GM18526 (cell line): ENCODE results near the gene SLC26A11.

Experiments used
- POLR2A ChIP-seq: IDR thresholded peaks from 3 replicates; pipeline ENCODE4 v1.6.1; 2011; ENCODE audit not compliant: insufficient read length; ENCODE audit errors: extremely low read depth

The SLC26A11 gene

DNA sequence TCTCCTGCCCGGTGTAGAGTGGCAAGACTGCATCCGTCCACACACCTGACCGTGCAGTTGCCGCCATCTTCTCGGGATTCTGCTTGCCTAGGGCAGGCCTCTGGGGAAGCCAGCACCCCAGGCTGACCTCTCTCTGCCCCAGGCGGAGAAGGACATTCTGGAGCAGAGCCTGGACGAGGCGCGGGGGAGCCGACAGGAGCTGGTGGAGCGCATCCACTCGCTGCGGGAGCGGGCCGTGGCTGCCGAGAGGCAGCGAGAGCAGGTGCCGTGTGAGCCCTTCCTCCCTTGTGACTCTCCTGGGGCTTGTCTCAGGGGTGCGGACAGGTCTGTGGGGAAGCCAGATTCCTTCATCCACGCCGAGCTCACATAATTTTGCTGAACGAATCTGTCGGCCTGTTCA is 30.6 kb upstream of the SLC26A11 start:
- TF ChIP-seq POLR2A = no peak

DNA sequence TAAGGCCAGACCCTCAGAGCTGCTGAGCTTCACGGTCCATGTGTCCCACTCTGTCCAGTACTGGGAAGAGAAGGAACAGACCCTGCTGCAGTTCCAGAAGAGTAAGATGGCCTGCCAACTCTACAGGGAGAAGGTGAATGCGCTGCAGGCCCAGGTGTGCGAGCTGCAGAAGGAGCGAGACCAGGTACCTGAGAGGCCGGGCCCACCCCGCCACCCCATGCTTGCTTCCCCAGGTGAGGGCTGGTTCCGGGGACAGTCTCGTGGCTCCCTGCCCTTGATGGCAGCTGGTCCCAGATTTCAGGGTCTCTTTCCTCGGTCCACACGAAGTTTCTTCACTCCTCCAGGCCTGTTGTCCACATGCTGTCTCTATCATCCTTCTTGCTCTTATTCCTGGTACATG is 29.5 kb upstream of the SLC26A11 start:
- TF ChIP-seq POLR2A = no peak

DNA sequence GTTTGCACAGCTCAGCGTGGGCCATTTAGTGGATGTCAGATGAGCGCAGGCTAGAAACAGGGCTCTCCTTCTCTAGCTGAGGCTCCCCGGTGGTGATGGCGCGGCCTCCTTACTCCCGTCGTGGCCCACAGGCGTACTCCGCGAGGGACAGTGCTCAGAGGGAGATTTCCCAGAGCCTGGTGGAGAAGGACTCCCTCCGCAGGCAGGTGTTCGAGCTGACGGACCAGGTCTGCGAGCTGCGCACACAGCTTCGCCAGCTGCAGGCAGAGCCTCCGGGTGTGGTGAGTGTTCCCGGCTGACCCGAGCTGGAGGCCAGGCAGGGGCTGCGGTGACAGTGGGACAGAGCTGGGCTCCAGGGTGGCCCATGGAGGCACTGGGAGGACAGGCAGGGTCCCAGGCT is 29.0 kb upstream of the SLC26A11 start:
- TF ChIP-seq POLR2A = no peak

DNA sequence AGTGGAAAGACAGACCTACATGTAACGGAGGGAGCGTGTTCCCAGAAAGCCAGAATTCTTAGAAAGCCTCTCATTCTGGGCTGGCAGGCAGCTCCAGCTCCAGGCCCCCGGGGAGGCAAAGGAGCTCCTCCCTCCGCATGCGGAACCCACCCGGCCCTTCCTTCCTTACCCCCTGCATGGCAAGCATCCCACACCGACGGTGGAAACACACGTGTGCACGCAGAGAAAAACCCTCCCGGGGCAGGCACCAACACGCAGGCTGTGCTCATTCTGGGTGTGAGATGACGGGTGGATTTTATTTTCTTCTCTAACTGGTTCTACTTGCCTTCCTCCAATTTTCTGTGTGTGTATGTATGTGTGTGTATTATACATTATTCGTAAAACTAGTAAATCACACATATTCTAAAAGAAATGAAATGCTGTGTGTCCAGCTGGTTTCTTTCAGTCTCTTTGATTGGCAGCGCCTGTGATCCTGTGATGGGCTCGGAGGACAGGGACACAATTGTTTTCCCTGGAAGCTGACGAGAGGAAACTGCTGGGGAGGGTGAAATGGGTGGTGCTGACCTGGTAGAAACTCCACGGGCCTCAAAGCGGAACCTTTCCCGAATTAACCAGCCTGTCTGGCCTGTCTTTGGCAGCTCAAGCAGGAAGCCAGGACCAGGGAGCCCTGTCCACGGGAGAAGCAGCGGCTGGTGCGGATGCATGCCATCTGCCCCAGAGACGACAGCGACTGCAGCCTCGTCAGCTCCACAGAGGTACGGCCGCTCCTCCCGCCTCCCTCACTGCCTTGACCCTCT is 28.2 kb upstream of the SLC26A11 start:
- no peak for TF ChIP-seq POLR2A

DNA sequence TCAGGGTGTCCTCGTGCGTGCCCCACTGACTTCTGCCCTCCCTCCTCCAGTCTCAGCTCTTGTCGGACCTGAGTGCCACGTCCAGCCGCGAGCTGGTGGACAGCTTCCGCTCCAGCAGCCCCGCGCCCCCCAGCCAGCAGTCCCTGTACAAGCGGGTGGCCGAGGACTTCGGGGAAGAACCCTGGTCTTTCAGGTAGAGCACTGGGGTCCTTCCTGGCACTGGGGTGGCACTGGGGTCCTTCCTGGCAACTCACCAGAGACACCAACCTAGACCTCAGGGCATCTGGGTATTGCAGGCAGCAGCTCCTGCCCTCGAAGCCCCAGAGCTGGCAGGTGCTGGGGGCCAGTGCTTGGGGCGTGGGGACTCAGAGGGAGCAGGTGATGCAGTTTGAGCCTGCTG is 25.1 kb upstream of the SLC26A11 start:
- no peak for TF ChIP-seq POLR2A

DNA sequence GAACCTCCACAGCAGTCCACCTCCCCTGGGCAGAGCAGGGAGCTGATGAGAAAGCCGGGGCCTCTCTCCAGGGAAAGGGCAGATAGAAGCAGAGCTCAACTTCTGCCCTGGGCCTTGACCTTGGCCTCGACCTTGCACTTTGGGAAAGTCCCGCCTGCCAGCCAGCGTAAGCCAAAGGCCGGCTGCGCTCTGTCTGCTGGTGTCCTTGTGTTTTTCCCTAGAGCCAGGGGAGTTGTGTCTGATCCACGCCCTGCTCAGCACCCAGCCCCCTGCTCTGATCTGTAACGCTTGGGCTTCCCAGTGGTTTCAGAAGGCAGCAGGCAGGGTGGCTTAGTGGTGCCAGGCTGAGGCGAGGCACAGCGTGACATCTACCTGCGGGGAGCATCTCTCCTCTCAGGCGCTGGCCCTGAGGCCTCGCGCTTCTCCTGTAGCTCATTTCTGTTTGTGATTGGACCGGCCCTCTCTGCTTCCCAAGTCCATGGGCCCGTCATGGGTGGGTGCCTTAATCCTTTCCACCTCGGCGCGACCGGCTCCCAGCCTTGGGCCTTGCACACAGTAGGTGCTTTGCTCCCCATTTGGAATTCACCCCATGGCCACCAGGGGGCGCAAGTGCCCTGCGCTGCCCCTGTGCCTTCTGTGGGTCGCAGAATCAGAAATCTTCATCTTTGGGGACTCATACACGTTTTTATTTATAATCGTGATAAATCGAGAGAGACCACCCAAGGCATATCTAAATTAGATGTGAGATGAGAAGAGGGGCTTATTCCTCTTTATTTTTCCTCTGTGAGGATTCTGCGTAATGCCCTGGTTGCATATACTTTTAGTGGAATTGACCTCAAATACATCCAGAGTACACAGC is 24.3 kb upstream of the SLC26A11 start:
- TF ChIP-seq POLR2A = no peak

DNA sequence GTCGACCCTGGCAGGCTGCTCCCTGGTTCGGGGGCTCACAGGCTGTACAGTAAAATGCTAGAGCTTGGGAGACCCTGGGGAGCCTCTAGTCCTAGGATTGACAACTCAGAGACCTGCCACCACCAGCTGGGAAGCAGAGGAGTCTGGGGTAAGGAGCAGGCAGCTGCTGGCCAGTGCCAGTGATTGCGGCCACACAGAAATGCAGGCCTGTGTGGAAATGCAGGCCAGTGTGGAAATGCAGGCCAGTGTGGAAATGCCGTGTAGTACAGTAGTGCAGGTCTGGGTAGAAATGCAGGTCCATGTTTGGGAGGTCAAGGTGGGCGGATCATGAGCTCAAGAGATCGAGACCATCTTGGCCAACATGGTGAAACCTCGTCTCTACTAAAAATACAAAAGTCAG is 23.6 kb upstream of the SLC26A11 start:
- no peak for TF ChIP-seq POLR2A

DNA sequence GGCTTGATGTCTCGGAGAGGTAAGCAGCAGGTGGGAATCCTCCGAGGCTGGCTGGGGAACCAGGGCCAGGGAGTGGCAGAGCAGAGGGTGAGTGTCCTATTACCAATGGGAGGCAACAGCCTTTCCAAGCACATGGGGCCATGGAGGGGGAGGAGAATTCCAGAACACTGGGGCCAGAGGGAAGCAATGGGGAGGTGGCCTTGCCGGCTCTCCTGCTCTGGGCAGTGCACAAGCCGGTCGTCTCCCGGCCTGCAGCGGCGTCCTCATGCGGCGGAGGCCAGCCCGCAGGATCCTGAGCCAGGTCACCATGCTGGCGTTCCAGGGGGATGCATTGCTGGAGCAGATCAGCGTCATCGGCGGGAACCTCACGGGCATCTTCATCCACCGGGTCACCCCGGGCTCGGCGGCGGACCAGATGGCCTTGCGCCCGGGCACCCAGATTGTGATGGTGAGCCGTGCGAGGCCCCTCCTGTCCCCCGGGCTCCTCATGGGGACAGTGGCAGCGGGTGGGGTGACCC is 22.0 kb upstream of the SLC26A11 start:
- TF ChIP-seq POLR2A = no peak

DNA sequence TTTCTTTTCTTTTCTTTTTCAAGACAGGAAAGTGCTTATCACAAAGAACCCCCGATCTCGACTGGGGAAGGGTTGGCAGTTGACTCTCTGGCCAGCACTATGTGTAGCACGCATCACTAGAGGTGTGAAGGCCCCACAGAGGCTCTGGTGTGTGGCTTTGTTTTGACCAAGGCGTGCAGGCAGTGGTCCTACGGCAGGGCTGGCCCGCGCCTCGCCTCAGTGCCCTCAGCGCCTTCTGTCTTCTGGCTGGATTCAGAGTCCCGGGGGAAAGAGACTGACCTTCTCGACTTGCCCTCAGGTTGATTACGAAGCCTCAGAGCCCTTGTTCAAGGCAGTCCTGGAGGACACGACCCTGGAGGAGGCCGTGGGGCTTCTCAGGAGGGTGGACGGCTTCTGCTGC is 18.8 kb upstream of the SLC26A11 start:
- TF ChIP-seq POLR2A = no peak

DNA sequence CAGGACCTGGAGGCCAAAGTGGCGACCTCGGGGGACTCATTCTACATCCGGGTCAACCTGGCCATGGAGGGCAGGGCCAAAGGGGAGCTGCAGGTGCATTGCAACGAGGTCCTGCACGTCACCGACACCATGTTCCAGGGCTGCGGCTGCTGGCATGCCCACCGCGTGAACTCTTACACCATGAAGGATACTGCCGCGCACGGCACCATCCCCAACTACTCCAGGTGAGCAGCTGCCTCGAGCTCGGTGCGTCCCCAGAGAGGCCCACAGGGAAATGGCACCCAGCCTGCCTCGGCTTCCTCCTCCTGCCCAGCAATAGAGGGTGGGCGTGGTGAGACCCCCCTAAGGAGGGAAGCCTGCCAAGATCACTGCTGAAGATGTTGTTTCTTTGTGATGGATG is 18.0 kb upstream of the SLC26A11 start:
- TF ChIP-seq POLR2A = no peak

DNA sequence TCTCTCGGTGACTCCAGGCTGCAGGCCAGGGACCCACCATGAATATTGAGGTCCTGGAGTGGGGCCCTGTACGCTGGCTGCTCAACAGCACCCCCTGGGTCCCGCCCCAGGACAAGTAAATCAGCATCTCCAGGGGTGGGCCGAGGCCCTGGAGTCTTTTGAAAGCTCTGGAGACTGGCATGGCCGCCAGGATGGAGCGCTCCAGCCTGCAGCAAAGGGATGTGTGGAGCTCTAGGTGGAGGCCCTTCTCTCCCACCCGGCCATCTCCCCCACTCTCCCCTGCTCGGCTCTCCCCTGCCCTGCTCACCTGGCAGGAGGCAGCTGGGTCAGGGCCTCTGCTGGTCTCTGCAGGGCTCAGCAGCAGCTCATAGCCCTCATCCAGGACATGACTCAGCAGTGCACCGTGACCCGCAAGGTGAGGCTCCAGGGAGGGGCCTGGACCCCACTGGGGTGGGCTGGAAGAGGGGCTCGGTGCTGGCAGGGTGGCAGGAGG is 16.7 kb upstream of the SLC26A11 start:
- TF ChIP-seq POLR2A = no peak

DNA sequence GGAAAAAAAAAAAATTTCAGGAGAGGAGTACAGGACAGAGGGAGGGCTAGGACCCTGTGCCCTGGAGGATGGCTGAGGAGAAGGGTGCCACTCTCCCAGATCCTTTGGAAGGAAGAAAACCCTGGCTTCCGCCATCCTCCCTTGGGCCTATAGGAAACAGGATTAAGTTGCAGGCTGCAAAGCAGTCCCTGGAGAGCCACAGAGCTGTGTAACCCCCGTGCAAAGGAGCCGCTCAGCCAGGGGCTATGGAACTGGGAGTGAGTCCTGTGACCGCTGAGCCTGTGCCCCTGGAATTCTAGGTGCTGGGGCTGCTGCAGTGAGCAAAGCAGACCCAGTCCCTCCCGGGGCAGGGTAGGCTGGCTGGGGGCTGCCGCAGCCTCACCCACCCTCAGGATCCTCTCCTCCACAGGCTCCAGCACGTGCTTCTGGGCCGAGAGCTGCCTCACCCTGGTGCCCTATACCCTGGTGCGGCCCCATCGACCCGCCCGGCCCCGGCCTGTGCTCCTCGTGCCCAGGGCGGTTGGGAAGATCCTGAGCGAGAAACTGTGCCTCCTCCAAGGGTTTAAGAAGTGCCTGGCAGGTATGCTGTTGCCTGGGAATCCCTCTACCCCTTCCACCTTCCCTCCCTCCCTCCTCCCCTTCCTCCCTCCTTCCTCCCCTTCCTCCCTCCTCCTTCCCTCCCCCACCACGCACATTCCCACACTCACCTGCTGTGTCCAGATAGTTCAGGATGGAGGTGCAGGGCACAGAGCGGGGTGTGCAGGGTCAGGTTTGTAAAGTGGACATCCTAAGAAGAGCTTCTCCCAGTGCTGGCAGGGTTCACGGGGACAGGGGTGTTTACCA is 15.4 kb upstream of the SLC26A11 start:
- TF ChIP-seq POLR2A = no peak

DNA sequence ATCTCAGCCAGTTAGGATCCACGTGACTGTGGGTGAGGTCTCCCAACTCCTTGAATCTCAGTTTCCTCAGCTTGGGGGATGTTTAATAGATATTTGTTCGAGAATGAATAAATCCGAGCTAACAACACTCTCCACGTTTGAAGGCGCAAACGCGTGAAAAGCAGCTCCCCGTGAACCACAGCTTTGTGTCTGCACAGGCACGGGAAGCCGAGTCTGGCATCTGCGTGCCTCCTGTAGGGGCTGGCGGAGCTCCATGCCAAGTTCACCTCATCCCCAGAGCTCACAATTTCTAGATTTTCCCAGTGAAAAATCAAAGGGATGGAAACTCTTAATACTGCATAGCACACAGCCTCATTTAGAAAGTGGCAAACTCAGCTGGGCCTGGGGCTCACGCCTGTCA is 14.4 kb upstream of the SLC26A11 start:
- TF ChIP-seq POLR2A = no peak

DNA sequence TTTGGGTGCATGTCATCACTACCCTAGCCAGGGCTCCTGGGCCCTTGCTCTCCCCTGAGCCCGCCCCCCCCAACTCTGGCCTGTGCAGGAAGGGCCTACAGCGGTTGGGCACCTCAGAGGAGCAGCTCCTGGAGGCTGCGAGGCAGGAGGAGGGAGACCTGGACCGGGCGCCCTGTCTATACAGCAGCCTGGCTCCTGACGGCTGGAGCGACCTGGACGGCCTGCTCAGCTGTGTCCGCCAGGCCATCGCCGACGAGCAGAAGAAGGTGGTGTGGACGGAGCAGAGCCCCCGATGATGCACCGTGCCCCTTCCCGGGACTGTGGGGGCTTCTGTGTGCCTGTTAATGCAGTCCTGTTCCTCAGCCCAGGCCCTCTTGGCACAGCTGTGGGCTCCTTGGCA is 12.2 kb upstream of the SLC26A11 start:
- no peak for TF ChIP-seq POLR2A

DNA sequence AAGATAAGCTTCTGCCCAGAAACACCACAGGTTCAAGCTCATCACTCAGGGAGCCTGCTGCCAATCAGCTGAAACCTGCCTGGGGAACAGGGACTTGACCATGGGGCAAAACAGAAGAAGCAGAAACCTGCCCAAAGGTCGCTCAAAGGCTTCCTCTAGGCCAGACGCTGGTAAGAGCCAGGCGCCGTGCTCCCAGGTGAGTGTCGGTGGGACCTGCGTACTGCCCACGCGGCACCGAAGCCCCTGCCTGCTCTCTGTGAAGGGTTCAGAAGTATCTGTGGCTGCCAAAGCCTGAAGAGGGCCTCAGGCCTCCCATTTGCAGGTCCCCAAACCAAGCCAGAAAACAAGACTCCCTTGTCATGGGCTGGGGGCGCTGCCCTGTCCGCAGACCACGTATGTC is 10.5 kb upstream of the SLC26A11 start:
- TF ChIP-seq POLR2A = no peak
